Neural progenitor cell (in vitro differentiated cells): Measurements from ENCODE around the gene PIWIL4. TPM values are rescaled to one million over a fixed set of nuclear protein-coding genes. Genes with fewer than 3 reads are reported as not detected.

Experiments
- DNase-seq: peaks from one replicate; pipeline ENCODE4 v3.0.0-alpha.2; 2016; ENCODE audit warnings: low spot score
- H2AFZ ChIP-seq: fragments of 200-600 bp; sonication (generic); replicated peaks from 2 replicates; pipeline ENCODE4 v1.6.1; 2016; ENCODE audit warnings: antibody characterized with exemption
- H3F3A ChIP-seq: fragments of 200-600 bp; sonication (generic); 2 replicates; pipeline ENCODE4 v1.6.1; 2016; ENCODE audit warnings: antibody characterized with exemption, low read depth
- H3K27ac ChIP-seq: fragments of 200-600 bp; sonication (generic); 2 replicates; pipeline ENCODE4 v1.5.1; 2016; ENCODE audit warnings: mild to moderate bottlenecking
- H3K27me3 ChIP-seq: fragments of 200-600 bp; sonication (generic); 2 replicates; pipeline ENCODE4 v1.6.1; 2016; ENCODE audit warnings: mild to moderate bottlenecking, moderate library complexity
- H3K36me3 ChIP-seq: fragments of 200-600 bp; sonication (generic); 2 replicates; pipeline ENCODE4 v1.5.1; 2016
- H3K4me1 ChIP-seq: fragments of 200-600 bp; sonication (generic); 2 replicates; pipeline ENCODE4 v1.6.1; 2016; ENCODE audit warnings: mixed run types
- H3K4me2 ChIP-seq: fragments of 200-600 bp; sonication (generic); 2 replicates; pipeline ENCODE4 v1.6.1; 2016
- H3K4me3 ChIP-seq: fragments of 200-600 bp; sonication (generic); 2 replicates; pipeline ENCODE4 v1.5.1; 2016
- H3K79me2 ChIP-seq: fragments of 200-600 bp; sonication (generic); 2 replicates; pipeline ENCODE4 v1.6.1; 2016; ENCODE audit warnings: low read depth
- H3K9ac ChIP-seq: fragments of 200-600 bp; sonication (generic); 2 replicates; pipeline ENCODE4 v1.6.1; 2016
- H3K9me3 ChIP-seq: fragments of 200-600 bp; sonication (generic); 2 replicates; pipeline ENCODE4 v1.5.1; 2016; ENCODE audit warnings: low read depth
- H4K20me1 ChIP-seq: fragments of 200-600 bp; sonication (generic); 2 replicates; pipeline ENCODE4 v1.6.1; 2016; ENCODE audit warnings: low read depth
- H3K27ac Mint-ChIP-seq: 3 replicates; pipeline ENCODE4 v1.8.0; 2021; ENCODE audit warnings: mixed read lengths
- H3K27me3 Mint-ChIP-seq: 2 replicates; pipeline ENCODE4 v1.8.0; 2022; ENCODE audit warnings: low read depth, mild to moderate bottlenecking, inconsistent platforms, moderate library complexity, mixed read lengths; ENCODE audit not compliant: insufficient read depth
- H3K36me3 Mint-ChIP-seq: 3 replicates; pipeline ENCODE4 v1.8.0; 2021; ENCODE audit warnings: mixed read lengths
- H3K4me1 Mint-ChIP-seq: 3 replicates; pipeline ENCODE4 v1.8.0; 2021; ENCODE audit warnings: mixed read lengths
- H3K4me3 Mint-ChIP-seq: 3 replicates; pipeline ENCODE4 v1.8.0; 2021; ENCODE audit warnings: mild to moderate bottlenecking, moderate library complexity, mixed read lengths
- H3K9me3 Mint-ChIP-seq: 3 replicates; pipeline ENCODE4 v1.8.0; 2020; ENCODE audit warnings: mixed read lengths
- EZH2 ChIP-seq: fragments of 200-600 bp; sonication (generic); IDR thresholded peaks from 2 replicates; pipeline ENCODE4 v1.6.1; 2017; ENCODE audit warnings: antibody characterized with exemption, mild to moderate bottlenecking, moderate library complexity
- EZH2phosphoT487 ChIP-seq: fragments of 200-600 bp; sonication (generic); IDR thresholded peaks from 2 replicates; pipeline ENCODE4 v1.6.1; 2017; ENCODE audit warnings: antibody characterized with exemption
- total RNA-seq: library from RNA; depleted of rRNA; stranded (reverse); fragments of >200 nt; gene quantifications from 2 replicates; pipeline ENCODE4 v1.2.3, GENCODE V29; 2015; ENCODE audit warnings: low replicate concordance
- TF ChIP-seq, protein P1 (sequence below): fragments of 200-600 bp; sonication (generic); IDR thresholded peaks from 2 replicates; pipeline ENCODE4 v1.5.1; 2017; ENCODE audit warnings: antibody characterized with exemption, mild to moderate bottlenecking

Gene PIWIL4
- total RNA-seq, 1 donor from 2014 or later, result 1.3 TPM

DNA sequence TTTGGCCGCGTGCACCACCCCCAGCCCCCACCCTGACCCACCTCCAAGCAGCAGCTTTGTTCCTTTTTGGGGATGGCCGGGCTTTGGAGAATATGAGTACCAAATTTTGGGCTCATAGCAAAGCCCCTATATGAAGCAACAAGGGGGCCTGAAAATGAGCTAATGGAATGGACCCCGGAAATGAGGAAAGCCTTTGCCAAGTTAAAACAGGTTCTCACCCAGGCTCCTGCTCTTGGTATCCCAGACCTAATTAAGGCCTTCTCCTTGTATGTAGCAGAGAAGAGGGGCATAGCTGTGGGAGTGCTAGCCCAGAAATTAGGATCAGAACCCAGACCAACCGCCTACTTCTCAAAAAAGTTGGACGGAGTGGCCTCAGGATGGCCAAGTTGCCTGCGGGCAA is 87.0 kb downstream of the PIWIL4 start:
- H3K9me3 ChIP-seq, result no peaks in the 10 kb centered on the region
- Mint-ChIP-seq H3K36me3 (no peaks in the 10 kb centered on the region), H3K4me1 (peaks cover 7% of the 10 kb centered on the region), H3K4me3 (no peak overlapping the region), H3K27ac (no peak overlapping the region), H3K9me3 (no peaks in the 10 kb centered on the region), H3K27me3 (no peaks in the 10 kb centered on the region)
- no peak overlapping the region for H3K4me2 ChIP-seq
- H3K4me3 ChIP-seq, result no peak overlapping the region
- H3K27me3 ChIP-seq, result no peaks in the 10 kb centered on the region
- no peak for DNase-seq
- no peaks in the 10 kb centered on the region for H4K20me1 ChIP-seq
- H3K9ac ChIP-seq, result no peak overlapping the region
- H3K27ac ChIP-seq, result no peak overlapping the region
- H3K36me3 ChIP-seq, result no peaks in the 10 kb centered on the region
- no peaks in the 10 kb centered on the region for H3F3A ChIP-seq
- no peaks in the 10 kb centered on the region for H3K79me2 ChIP-seq
- peaks cover 14% of the 10 kb centered on the region for H3K4me1 ChIP-seq
- no peak overlapping the region for H2AFZ ChIP-seq
- TF ChIP-seq, protein P1, sequence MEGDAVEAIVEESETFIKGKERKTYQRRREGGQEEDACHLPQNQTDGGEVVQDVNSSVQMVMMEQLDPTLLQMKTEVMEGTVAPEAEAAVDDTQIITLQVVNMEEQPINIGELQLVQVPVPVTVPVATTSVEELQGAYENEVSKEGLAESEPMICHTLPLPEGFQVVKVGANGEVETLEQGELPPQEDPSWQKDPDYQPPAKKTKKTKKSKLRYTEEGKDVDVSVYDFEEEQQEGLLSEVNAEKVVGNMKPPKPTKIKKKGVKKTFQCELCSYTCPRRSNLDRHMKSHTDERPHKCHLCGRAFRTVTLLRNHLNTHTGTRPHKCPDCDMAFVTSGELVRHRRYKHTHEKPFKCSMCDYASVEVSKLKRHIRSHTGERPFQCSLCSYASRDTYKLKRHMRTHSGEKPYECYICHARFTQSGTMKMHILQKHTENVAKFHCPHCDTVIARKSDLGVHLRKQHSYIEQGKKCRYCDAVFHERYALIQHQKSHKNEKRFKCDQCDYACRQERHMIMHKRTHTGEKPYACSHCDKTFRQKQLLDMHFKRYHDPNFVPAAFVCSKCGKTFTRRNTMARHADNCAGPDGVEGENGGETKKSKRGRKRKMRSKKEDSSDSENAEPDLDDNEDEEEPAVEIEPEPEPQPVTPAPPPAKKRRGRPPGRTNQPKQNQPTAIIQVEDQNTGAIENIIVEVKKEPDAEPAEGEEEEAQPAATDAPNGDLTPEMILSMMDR, result no peak
- no peak for TF ChIP-seq EZH2
- no peak for TF ChIP-seq EZH2phosphoT487

GRCh38 chr11:94655291-94655690 is 88.1 kb downstream of the PIWIL4 start:
- no peaks in the 10 kb centered on the region for H4K20me1 ChIP-seq
- DNase-seq, result no peak
- no peak overlapping the region for H3K27ac ChIP-seq
- H3K27me3 ChIP-seq, result no peaks in the 10 kb centered on the region
- no peaks in the 10 kb centered on the region for H3K79me2 ChIP-seq
- no peak overlapping the region for H2AFZ ChIP-seq
- no peak overlapping the region for H3K4me2 ChIP-seq
- H3K27ac Mint-ChIP-seq, result no peak overlapping the region
- H3F3A ChIP-seq, result no peaks in the 10 kb centered on the region
- no peak overlapping the region for H3K4me3 ChIP-seq
- no peaks in the 10 kb centered on the region for H3K9me3 ChIP-seq
- no peaks in the 10 kb centered on the region for H3K9me3 Mint-ChIP-seq
- peaks cover 7% of the 10 kb centered on the region for H3K4me1 Mint-ChIP-seq
- H3K36me3 ChIP-seq, result no peaks in the 10 kb centered on the region
- no peaks in the 10 kb centered on the region for H3K36me3 Mint-ChIP-seq
- H3K9ac ChIP-seq, result no peak overlapping the region
- TF ChIP-seq EZH2phosphoT487 (no peak), EZH2 (no peak)
- TF ChIP-seq, protein P1, result no peak
- no peaks in the 10 kb centered on the region for H3K27me3 Mint-ChIP-seq
- no peak overlapping the region for H3K4me3 Mint-ChIP-seq
- peaks cover 14% of the 10 kb centered on the region for H3K4me1 ChIP-seq

- H3K9me3 Mint-ChIP-seq, result no peaks in the 10 kb centered on the region
- H3F3A ChIP-seq, result no peaks in the 10 kb centered on the region
- H2AFZ ChIP-seq, result no peak overlapping the region
- H3K27ac Mint-ChIP-seq, result no peak overlapping the region
- no peak for DNase-seq
- no peaks in the 10 kb centered on the region for H3K36me3 ChIP-seq
- no peaks in the 10 kb centered on the region for H3K9me3 ChIP-seq
- peaks cover 14% of the 10 kb centered on the region for H3K4me1 ChIP-seq
- TF ChIP-seq EZH2phosphoT487 (no peak), EZH2 (no peak)
- TF ChIP-seq, protein P1, result no peak
- no peak overlapping the region for H3K4me3 Mint-ChIP-seq
- H3K4me2 ChIP-seq, result no peak overlapping the region
- no peaks in the 10 kb centered on the region for H3K36me3 Mint-ChIP-seq
- H3K9ac ChIP-seq, result no peak overlapping the region
- no peak overlapping the region for H3K27ac ChIP-seq
- H3K4me1 Mint-ChIP-seq, result peaks cover 7% of the 10 kb centered on the region
- H3K27me3 ChIP-seq, result no peaks in the 10 kb centered on the region
- no peaks in the 10 kb centered on the region for H4K20me1 ChIP-seq
- H3K27me3 Mint-ChIP-seq, result no peaks in the 10 kb centered on the region
- H3K79me2 ChIP-seq, result no peaks in the 10 kb centered on the region
- no peak overlapping the region for H3K4me3 ChIP-seq
These were observed 88.8 kb downstream of the PIWIL4 start for GRCh38 chr11:94655956-94656355.
